Right ventricle myocardium inferior (tissue), 1 donor: ENCODE data around the gene ATP6V1F. TPM values are rescaled to one million over a fixed set of nuclear protein-coding genes. Genes with fewer than 3 reads are reported as not detected.

ENCODE experiments used
- ATAC-seq: fragments of 200-7000 bp; cut with Tn5 transposase; one replicate; pipeline ENCODE4 v1.9.1; 2020; ENCODE audit warnings: mild to moderate bottlenecking, moderate library complexity
- DNase-seq: peaks from one replicate; pipeline ENCODE4 v3.0.0; 2021; ENCODE audit errors: missing footprints
- intact Hi-C: fragments of 100-400 bp; cut with DNase I; formaldehyde crosslinking; loops from one replicate; pipeline ENCODE4 v1.11.0; 2022
- total RNA-seq: library from RNA; stranded (reverse); fragmentation: NEBNext Ultra II Directional; extraction: Animal tissue kit (Norgen Biotek cat#: 25700); gene quantifications from one replicate; pipeline ENCODE4 v1.2.1, GENCODE V29; 2021
- donor health status: DM: no; HTN: yes; CAD: no; lungs with severe emphysema.

The ATP6V1F gene
- total RNA-seq, 1 donor from 2014 or later = 128 TPM

DNA sequence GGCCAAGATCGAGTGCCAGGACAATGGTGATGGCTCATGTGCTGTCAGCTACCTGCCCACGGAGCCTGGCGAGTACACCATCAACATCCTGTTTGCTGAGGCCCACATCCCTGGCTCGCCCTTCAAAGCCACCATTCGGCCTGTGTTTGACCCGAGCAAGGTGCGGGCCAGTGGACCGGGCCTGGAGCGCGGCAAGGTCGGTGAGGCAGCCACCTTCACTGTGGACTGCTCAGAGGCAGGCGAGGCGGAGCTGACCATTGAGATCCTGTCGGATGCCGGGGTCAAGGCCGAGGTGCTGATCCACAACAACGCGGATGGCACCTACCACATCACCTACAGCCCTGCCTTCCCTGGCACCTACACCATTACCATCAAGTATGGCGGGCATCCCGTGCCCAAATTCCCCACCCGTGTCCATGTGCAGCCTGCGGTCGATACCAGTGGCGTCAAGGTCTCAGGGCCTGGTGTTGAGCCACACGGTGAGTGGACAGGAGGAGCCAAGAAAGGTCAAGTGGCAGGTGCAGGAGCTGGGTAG lies 17.8 kb upstream of the ATP6V1F start:
- intact Hi-C loops = no loop called here
- DNase-seq = no peak
- no peak for ATAC-seq

DNA sequence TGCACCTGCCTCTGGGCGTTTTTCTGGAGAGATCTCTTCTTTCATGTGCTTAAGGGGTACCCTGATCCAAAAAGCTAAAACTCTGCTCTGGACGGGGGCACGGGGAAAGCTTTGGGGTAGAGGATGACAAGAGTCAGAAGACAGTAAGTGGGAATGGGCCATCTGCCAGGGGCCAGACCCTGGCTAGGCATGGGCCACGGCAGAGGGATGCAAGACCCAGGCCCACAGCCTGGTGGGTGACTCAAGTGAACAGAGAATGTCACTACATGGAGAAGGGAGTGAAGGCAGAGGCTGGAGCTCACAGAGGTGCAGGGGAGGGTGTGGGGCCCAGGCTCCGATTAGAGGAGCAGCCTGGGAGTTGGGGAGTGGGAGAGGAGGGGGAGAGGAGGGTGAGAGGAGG lies 17.2 kb upstream of the ATP6V1F start:
- DNase-seq (no peak), ATAC-seq (no peak)
- intact Hi-C loops = no loop called here

DNA sequence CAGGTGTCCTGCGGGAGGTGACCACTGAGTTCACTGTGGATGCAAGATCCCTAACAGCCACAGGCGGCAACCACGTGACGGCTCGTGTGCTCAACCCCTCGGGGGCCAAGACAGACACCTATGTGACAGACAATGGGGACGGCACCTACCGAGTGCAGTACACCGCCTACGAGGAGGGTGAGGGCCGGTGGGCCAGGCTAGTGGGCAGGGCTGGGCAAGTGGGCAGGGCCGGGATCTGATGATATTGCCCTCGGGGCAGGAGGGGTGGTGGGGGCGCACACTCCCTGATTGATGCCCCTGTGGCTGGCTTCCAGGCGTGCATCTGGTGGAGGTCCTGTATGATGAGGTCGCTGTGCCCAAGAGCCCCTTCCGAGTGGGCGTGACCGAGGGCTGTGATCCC lies 16.7 kb upstream of the ATP6V1F start:
- intact Hi-C loops = no loop called here
- ATAC-seq (no peak), DNase-seq (no peak)

DNA sequence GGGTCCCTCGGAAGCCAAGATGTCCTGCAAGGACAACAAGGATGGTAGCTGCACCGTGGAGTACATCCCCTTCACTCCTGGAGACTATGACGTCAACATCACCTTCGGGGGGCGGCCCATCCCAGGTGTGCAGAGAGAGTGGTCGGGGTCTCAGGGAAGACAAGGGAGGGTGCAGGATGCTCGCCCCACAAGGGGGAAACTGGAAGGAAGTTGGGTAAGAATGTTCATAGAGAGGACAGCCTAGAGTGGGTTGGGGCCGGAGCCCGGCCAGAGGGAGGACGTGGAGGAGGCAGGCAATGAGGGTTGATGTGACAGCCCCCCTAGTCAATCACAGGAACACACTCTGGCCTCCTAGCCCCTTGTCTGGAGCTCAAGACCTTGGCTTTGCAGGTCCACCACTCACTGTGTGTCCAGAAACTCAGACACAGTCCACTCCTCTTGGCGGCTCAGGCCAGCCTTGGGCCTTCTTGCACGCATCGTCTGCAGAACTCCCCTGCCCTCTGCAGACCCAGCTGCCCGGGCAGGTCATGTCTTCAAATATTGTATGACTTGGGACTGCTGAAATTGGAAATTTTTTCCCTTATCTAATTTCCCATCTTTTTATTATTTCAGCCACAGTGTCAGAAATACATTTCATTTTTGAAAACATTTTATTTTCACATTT lies 15.7 kb upstream of the ATP6V1F start:
- ATAC-seq (no peak), DNase-seq (no peak)
- intact Hi-C loops = no loop called here

DNA sequence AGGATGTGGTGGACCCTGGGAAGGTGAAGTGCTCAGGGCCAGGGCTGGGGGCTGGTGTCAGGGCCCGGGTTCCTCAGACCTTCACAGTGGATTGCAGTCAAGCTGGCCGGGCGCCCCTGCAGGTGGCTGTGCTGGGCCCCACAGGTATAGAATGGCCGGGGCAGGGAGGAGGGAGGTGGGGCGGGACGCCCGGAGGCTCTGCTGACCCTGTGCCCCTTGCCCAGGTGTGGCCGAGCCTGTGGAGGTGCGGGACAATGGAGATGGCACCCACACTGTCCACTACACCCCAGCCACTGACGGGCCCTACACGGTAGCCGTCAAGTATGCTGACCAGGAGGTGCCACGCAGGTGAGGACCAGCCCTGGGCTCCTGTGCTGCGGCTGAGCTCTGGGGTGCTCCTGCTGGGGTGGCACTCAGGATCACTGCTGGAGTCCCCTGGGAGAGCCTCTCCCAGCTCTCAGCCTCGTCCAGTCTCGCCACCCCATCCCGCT lies 14.9 kb upstream of the ATP6V1F start:
- intact Hi-C loops = no loop called here
- no peak for ATAC-seq
- no peak for DNase-seq

DNA sequence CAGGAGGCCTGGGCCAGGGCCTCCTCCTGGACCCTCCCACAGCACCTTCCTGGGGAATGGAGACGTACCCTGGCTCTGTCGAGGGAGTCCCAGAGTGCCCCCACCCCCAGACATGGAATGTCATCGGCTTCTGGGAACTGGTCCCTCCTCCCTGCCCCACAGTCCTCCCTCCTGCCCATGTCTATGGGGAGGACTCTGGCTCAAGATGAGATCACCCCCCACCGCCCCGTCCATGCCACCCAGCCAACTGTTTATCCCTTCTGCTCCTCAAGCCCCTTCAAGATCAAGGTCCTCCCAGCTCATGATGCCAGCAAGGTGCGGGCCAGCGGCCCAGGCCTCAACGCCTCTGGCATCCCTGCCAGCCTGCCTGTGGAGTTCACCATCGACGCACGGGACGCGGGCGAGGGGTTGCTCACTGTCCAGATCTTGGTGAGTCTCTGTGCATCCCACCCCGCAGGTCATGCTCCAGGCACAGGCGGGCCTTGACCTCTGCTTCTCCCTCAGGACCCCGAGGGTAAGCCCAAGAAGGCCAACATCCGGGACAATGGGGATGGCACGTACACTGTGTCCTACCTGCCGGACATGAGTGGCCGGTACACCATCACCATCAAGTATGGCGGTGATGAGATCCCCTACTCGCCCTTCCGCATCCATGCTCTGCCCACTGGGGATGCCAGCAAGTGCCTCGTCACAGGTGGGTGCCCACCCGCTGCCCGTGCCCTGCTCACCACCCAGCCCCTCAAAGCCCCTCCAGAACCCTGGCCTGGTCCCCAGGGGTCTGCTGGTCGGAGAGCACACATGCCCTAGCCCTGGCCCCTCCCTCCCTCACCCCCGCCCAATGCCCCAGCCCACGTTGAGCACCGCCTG lies 14.1 kb upstream of the ATP6V1F start:
- intact Hi-C loops = no loop called here
- ATAC-seq (no peak), DNase-seq (no peak)

DNA sequence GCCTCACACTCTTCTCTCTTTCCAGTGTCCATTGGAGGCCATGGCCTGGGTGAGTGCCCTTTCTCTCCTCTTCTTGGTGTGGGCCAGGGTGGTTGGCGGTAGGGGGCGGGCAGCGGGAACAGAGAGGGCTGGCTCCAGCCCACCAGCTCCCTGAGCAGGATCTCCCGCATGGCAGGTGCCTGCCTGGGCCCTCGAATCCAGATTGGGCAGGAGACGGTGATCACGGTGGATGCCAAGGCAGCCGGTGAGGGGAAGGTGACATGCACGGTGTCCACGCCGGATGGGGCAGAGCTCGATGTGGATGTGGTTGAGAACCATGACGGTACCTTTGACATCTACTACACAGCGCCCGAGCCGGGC lies 13.5 kb upstream of the ATP6V1F start:
- ATAC-seq (no peak), DNase-seq (no peak)
- intact Hi-C loops = no loop called here

DNA sequence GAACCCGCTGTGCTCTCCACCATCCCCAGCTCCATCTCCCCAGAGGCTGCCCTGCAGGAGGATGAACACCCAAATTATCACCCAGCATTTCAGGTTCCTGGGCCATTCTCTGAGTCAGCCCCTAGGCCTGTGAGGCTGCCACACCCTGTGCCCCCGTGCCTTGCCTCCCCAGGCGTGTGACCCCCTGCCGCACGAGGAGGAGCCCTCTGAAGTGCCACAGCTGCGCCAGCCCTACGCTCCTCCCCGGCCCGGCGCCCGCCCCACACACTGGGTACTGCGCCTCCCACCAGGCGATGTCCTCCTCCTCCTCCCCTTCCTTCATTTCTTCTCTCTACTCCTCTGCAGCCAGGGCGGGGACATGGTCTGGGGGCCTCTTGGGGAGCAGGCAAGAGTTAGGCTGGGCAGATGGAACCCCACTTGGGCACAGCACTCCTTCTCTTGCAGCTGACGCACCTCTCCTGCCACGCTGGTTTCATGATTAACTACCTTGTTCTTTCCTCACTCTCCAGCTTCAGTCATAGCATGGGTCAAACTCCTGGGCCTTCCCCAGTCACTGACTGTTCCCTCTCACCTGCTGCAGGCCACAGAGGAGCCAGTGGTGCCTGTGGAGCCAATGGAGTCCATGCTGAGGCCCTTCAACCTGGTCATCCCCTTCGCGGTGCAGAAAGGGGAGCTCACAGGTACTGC lies 12.7 kb upstream of the ATP6V1F start:
- ATAC-seq (no peak), DNase-seq (no peak)
- intact Hi-C loops = no loop called here

DNA sequence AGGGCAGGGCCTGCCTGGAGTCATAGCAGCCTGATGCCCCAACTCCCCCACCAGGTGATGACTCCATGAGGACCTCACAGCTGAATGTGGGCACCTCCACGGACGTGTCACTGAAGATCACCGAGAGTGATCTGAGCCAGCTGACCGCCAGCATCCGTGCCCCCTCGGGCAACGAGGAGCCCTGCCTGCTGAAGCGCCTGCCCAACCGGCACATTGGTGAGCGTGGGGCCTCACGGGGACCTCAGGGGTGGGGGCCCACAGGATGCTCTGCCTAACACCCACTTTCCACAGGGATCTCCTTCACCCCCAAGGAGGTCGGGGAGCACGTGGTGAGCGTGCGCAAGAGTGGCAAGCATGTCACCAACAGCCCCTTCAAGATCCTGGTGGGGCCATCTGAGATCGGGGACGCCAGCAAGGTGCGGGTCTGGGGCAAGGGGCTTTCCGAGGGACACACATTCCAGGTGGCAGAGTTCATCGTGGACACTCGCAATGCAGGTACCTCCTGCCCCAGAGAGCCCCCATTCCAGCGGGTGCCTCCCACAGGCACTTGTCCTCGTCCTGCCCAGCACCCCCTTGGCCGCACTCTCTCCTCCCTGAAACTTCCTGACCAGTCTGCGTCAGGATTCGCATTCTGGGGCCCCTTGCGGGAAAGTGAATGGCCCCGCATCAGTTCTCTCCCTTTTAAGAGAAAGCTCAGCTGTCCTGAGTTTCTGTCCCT lies 10.0 kb upstream of the ATP6V1F start:
- ATAC-seq = no peak
- intact Hi-C loops = no loop called here
- DNase-seq = no peak

DNA sequence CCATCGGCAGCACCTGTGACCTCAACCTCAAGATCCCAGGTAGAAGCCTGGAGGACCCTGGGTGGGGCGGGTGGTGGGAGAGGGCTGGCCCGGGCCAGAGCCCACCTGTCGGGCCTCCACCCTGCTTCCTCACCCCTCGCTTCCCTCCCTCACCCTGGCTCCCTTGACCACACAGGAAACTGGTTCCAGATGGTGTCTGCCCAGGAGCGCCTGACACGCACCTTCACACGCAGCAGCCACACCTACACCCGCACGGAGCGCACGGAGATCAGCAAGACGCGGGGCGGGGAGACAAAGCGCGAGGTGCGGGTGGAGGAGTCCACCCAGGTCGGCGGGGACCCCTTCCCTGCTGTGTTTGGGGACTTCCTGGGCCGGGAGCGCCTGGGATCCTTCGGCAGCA lies 8.9 kb upstream of the ATP6V1F start:
- intact Hi-C loops = no loop called here
- no peak for ATAC-seq
- DNase-seq = no peak

DNA sequence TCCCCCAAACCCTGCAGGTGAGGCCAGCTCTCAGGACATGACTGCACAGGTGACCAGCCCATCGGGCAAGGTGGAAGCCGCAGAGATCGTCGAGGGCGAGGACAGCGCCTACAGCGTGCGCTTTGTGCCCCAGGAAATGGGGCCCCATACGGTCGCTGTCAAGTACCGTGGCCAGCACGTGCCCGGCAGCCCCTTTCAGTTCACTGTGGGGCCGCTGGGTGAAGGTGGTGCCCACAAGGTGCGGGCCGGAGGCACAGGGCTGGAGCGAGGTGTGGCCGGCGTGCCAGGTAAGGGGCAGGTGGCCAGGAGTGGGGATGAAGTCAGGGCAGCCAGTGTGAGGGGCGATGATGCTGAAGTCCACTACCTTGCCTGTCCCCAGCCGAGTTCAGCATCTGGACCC lies 8.3 kb upstream of the ATP6V1F start:
- no peak for ATAC-seq
- no peak for DNase-seq
- intact Hi-C loops = no loop called here

DNA sequence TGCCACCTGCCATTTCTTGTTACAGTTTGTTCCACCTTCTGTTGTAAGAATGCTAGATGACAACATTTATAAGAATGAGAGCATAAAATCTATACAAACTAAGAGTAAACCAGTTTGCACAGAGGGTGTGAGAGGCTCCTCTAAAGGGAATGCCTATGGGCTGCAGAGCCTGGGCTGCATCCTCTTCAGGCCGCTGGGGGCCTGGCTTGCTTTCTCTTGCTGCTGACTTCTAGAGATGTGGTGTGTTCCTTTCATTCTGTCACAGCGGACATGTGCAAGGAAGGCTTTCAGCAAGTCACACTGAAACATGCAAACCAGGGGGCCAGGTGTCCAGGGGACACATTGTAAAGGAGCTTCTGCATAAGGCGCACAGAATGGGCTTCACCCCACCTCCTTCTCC lies 7.1 kb upstream of the ATP6V1F start:
- ATAC-seq (no peak), DNase-seq (no peak)
- intact Hi-C loops = no loop called here

DNA sequence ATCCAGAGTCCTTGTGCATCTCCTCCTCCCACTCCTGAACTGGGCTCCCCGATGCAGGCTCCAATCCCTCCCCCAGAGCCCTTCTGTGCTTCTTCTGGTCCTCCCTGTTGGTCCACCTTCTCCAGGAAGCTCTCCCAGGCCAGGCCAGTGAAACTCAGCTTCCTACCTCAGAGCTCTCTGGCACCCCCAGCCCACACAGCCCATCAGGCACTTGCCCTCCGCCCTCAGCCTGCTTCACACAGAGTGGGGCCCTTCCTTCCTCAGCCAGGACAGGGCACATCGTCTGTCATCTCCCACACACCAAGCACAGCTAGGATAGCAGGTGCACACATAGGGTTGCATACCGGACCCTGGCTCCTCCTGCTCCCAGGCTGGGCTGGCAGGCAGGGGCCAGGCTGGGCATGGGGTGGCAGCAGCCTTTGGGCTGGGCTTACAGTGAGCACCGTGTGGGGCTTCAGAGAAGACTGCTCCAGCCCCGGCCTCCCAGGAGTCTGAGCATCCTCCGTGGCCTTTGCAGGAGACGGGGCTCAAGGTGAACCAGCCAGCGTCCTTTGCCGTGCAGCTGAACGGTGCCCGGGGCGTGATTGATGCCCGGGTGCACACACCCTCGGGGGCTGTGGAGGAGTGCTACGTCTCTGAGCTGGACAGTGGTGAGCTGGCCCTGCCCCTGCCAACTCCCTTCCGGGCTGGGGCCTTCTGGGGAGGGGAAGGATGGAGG lies 6.5 kb upstream of the ATP6V1F start:
- DNase-seq (no peak), ATAC-seq (no peak)
- intact Hi-C loops = no loop called here

DNA sequence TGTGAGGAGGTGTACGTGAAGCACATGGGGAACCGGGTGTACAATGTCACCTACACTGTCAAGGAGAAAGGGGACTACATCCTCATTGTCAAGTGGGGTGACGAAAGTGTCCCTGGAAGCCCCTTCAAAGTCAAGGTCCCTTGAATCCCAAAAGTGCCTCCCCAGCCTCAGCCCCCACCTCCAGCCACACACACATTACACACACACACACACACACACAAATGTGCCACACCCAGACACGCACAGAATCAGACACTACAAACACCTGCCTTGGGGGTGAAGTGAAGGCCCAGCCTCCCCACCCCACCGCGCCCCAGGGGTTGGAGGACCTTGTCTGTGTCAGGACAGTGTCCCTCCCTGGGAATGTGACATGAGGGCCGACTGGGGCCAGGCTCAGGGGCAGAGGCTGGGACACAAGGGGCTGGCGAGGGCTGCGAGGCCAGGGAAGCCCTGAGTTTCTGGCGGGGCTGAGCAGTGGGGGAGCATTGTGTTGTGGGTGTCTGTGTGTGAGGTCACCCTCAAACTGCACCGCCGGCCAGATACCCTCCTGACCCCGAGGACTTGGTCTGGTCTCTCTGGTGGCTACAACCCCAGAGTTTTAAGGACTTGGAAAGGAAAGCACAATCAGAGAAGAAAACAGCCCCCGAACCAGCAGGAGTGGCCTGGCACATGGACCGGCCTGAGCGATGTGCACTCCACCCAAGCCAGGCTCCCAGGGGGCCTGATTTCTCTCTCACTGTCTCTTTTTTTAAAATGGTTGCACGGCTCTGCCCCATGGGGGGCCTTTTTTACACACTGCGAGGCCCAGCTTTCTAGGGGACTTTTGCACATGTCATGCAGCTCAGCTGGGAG lies 4.0 kb upstream of the ATP6V1F start:
- ATAC-seq (peak; percentile 6), DNase-seq (no peak)
- intact Hi-C loops = no loop called here

DNA sequence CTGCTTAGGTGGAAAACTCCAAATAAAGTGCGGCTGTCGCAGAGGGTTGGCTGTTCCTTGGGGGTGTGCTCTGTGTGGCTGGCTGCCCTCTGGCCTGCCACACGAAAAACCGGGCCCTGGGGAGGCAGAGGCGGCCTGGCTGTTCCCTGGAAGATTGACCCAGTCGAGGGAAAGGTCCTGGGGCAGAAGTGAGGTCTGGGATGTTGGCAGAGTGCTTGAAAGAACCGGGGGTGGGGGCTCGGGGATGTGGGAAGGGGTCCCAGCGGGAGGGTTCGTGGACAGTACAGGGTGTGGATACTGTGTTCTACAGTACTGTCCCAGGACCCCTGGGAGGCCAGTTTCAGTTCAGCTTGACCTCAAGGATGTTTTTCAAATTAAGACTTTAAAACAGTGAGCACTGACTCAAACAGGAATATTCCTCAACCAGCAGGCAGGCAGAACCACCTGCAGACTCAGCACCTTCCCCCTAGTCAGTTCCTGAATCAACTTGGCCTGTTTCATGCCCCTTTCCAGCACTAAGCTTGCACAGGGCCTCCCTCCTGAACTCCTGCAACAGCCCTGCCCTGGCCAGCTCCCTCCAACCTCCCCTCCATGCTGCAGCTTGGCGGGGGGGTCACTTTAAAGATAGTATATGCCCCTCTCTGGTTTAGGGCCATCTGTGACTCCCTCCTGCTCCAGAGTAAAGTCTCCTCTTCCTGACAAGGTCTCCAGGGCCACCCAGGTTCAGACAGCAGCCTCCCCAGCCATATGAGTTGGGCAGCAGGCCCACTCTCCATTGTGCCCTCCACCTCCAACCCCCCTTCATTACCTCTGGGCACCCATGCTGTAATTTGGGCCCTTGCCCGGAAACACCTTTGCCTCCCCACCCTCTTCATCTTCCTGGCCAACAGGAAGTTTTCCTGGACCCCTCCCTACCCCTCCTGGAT lies 3.2 kb upstream of the ATP6V1F start:
- ATAC-seq (peak; percentile 13), DNase-seq (no peak)
- intact Hi-C loops = loop anchor here (2.0 to 5.0 kb wide), 2 partner anchors 27 to 122 kb away; partner anchors contain the start of gene CALU
